HL-60 (cell line): ENCODE data around the gene ENO4.

Experiments
- DNase-seq, 2 experiments: peaks; one replicate each; pipeline ENCODE4 v3.0.0-alpha.2; 2010 to 2020; ENCODE audit warnings: low read depth in 1 of 2, low spot score in 1 of 2
- H3K27ac ChIP-seq: fragments of 250-450 bp; sonication (Bioruptor Pico); replicated peaks from 2 replicates; pipeline ENCODE4 v1.5.1; 2020; ENCODE audit warnings: mild to moderate bottlenecking, moderate library complexity
- H3K27me3 ChIP-seq: fragments of 250-450 bp; sonication (Bioruptor Pico); 2 replicates; pipeline ENCODE4 v1.5.1; 2021; ENCODE audit warnings: mild to moderate bottlenecking, moderate library complexity; ENCODE audit not compliant: insufficient read depth, poor library complexity, severe bottlenecking
- H3K4me3 ChIP-seq: replicated peaks from 2 replicates; pipeline ENCODE4 v1.5.1; 2011; ENCODE audit warnings: mild to moderate bottlenecking, control low read depth, low read length; ENCODE audit not compliant: insufficient read depth
- CTCF ChIP-seq: IDR thresholded peaks from one replicate; pipeline ENCODE4 v1.5.1; 2011; ENCODE audit warnings: low read length, control low read depth, inconsistent platforms; ENCODE audit not compliant: insufficient read depth
- GABPA ChIP-seq: IDR thresholded peaks from 2 replicates; pipeline ENCODE4 v1.6.1; 2012; ENCODE audit warnings: low read depth
- POLR2AphosphoS5 ChIP-seq: IDR thresholded peaks from 2 replicates; pipeline ENCODE4 v1.6.1; 2012; ENCODE audit warnings: low read depth
- REST ChIP-seq: IDR thresholded peaks from 2 replicates; pipeline ENCODE4 v1.6.1; 2012; ENCODE audit warnings: low read depth; ENCODE audit not compliant: insufficient replicate concordance
- SPI1 ChIP-seq: IDR thresholded peaks from 2 replicates; pipeline ENCODE4 v1.6.1; 2012; ENCODE audit warnings: low read depth, mild to moderate bottlenecking, borderline replicate concordance

ENO4 gene

DNA sequence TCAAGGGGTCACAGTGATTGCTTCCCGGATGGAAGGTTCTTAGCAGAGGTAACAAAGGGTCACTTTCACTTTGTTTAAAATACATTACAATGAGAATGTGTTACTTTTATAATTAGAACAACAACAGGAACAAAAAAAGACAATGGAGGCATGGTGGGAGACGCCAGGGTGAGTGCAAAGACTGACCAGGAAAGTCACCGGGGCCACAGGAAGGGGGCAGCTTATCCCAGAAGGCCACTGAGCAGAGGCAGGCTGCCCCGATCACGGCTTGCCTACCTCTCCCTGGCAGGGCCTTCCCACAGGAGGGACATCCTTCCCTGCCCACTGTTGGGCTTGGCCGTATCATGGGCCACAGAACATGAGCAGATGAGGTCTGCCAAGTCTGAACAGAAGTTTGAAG is 46.8 kb upstream of the ENO4 start:
- no peak overlapping the region for H3K27ac ChIP-seq
- DNase-seq = no peak
- H3K27me3 ChIP-seq = no peaks in the 10 kb centered on the region
- H3K4me3 ChIP-seq = no peak overlapping the region
- no peak for TF ChIP-seq POLR2AphosphoS5
- TF ChIP-seq CTCF = no peak
- no peak for TF ChIP-seq SPI1
- TF ChIP-seq REST = no peak
- TF ChIP-seq GABPA = no peak

- no peak overlapping the region for H3K4me3 ChIP-seq
- no peak for DNase-seq
- no peak for TF ChIP-seq REST
- no peak for TF ChIP-seq SPI1
- no peak for TF ChIP-seq POLR2AphosphoS5
- no peak for TF ChIP-seq CTCF
- TF ChIP-seq GABPA = no peak
Observed at GRCh38 chr10:116802876-116803275, 46.4 kb upstream of the ENO4 start.

GRCh38 chr10:116803451-116804249 is 45.6 kb upstream of the ENO4 start:
- no peaks in the 10 kb centered on the region for H3K27me3 ChIP-seq
- no peak for DNase-seq
- H3K4me3 ChIP-seq = no peak overlapping the region
- TF ChIP-seq POLR2AphosphoS5 (no peak), CTCF (no peak), SPI1 (no peak), REST (no peak), GABPA (no peak)
- H3K27ac ChIP-seq = no peak overlapping the region

More at GRCh38 chr10:116802876-116803275, 46.4 kb upstream of the ENO4 start:
- H3K27ac ChIP-seq = no peak overlapping the region
- H3K27me3 ChIP-seq = no peaks in the 10 kb centered on the region
